ENCODE measurements around the gene SNPH. TPM values are rescaled to one million over a fixed set of nuclear protein-coding genes. Genes with fewer than 3 reads are reported as not detected.
A peak's percentile ranks its signal among the peaks of the same experiment; 100 is the strongest.

Gene SNPH
- total and polyA plus RNA-seq, 2 of the 4 experiments (the other 2 are of a cell fraction): 3.1 to 4.5 TPM

GRCh38 chr20:1286267-1287024 lies 20.4 kb downstream of the SNPH start:
- H3K79me1 ChIP-seq (ENCODE audit: low read depth in 1 of 2, low read length in 2 of 2): peaks cover 0 to 10% of the 10 kb centered on the region in 2 experiments; a peak in 2 of 4 replicates
- no peak overlapping the region for H2AK5ac ChIP-seq (ENCODE audit: low read depth, low read length)
- H3K4me2 ChIP-seq (ENCODE audit: low read depth, low read length): no peak overlapping the region
- no peak overlapping the region for H3K4ac ChIP-seq (ENCODE audit: low read depth, low read length)
- H3K27me3 ChIP-seq (ENCODE audit: control insufficient read depth, insufficient read depth, low read length): no peaks in the 10 kb centered on the region
- H4K5ac ChIP-seq (ENCODE audit: low read depth, low read length): no peak overlapping the region
- H2BK5ac ChIP-seq (ENCODE audit: low read depth, low read length, poor library complexity, severe bottlenecking): no peak overlapping the region
- H4K20me1 ChIP-seq (ENCODE audit: insufficient read depth, low read length): peaks cover 13% of the 10 kb centered on the region
- WGBS, 2 experiments (ENCODE audit: extremely low coverage in 2 of 2, insufficient read length in 1 of 2): 64% methylated on average over 5 of the region's 9 CpGs; no CpG with 5 or more reads in 1 of the 2 experiments
- TF ChIP-seq MAFK (IDR thresholded peaks at IDR 0.05; ENCODE audit: low read depth, low read length): no peak
- TF ChIP-seq NFE2L2 (IDR thresholded peaks at IDR 0.05; ENCODE audit: low read depth, low read length): no peak
- TF ChIP-seq SMC3 (IDR thresholded peaks at IDR 0.05; ENCODE audit: low read depth, low read length): no peak
- TF ChIP-seq RCOR1 (IDR thresholded peaks at IDR 0.05; ENCODE audit: insufficient replicate concordance, low read length): no peak
- TF ChIP-seq RFX5 (IDR thresholded peaks at IDR 0.05; ENCODE audit: low read depth, low read length): no peak
- no peak for TF ChIP-seq USF2 (IDR thresholded peaks at IDR 0.05; ENCODE audit: low read depth, low read length)
- TF ChIP-seq CTCF (conservative IDR thresholded peaks at IDR 0.05; ENCODE audit: low read depth, low read length): no peak
- TF ChIP-seq FOS (IDR thresholded peaks at IDR 0.05; ENCODE audit: low read depth, low read length): no peak
- TF ChIP-seq MAZ (IDR thresholded peaks at IDR 0.05; ENCODE audit: borderline replicate concordance, low read depth, low read length): no peak
- no peak for TF ChIP-seq RAD21 (IDR thresholded peaks at IDR 0.05; ENCODE audit: low read length)
- TF ChIP-seq CHD1 (IDR thresholded peaks at IDR 0.05; ENCODE audit: low read depth, low read length): no peak
- no peak for TF ChIP-seq CEBPB (IDR thresholded peaks at IDR 0.05; ENCODE audit: low read depth, low read length)
- no peak for TF ChIP-seq POLR2A (IDR thresholded peaks at IDR 0.05; ENCODE audit: low read depth, low read length)
- no peak for TF ChIP-seq BHLHE40 (IDR thresholded peaks at IDR 0.05; ENCODE audit: low read depth, low read length)
- TF ChIP-seq ELK1 (IDR thresholded peaks at IDR 0.05; ENCODE audit: borderline replicate concordance, low read depth, low read length): no peak
- H3K56ac ChIP-seq (ENCODE audit: extremely low read depth, insufficient read depth, low read length): no peak overlapping the region
- no peak overlapping the region for H4K8ac ChIP-seq (ENCODE audit: low read depth in 2 of 2, low read length in 2 of 2)
- no peak overlapping the region for H3K27ac ChIP-seq (ENCODE audit: insufficient read depth, low read length)
- H3K36me3 ChIP-seq (ENCODE audit: control insufficient read depth, insufficient read depth, low read length): no peaks in the 10 kb centered on the region
- DNase-seq (no peak), ATAC-seq (ENCODE audit: low read depth) (no peak)
- no peak overlapping the region for H3K4me3 ChIP-seq (ENCODE audit: insufficient read depth, low read depth, low read length)
- H2BK20ac ChIP-seq (ENCODE audit: low read depth, low read length): no peak overlapping the region
- peak overlapping the region; percentile 28 for H2AK9ac ChIP-seq (replicated peaks; ENCODE audit: low read depth, low read length, poor library complexity)
- H3K23ac ChIP-seq (ENCODE audit: low read depth, low read length): no peak overlapping the region
- H3K9ac ChIP-seq (ENCODE audit: low read depth, low read length): no peak overlapping the region
- ChIA-PET POLR2A (ENCODE audit: unreplicated experiment) (no interaction called here), CTCF (no interaction called here)
- H2BK120ac ChIP-seq (ENCODE audit: low read depth, low read length): no peak overlapping the region
- dilution Hi-C loops (cut with HindIII; ENCODE audit: low sequenced_read_pairs, unreplicated experiment) (no loop called here), intact Hi-C loops (cut with micrococcal nuclease) (no loop called here), in situ Hi-C loops (cut with MboI; ENCODE audit: low sequenced_read_pairs) (no loop called here)
- no TSS peak for BruUV-seq (replicated peaks)
- no peak overlapping the region for H3K18ac ChIP-seq (ENCODE audit: low read depth, low read length)
- H3K14ac ChIP-seq (replicated peaks; ENCODE audit: low read depth, low read length): no peak overlapping the region
- H3K9me1 ChIP-seq (ENCODE audit: insufficient read depth, low read length): peaks cover 9% of the 10 kb centered on the region
- peaks cover 2% of the 10 kb centered on the region; the same call in 1 of the 2 replicates for H3K4me1 ChIP-seq (ENCODE audit: control insufficient read depth, insufficient read depth, low read length)
- H3K9me3 ChIP-seq (ENCODE audit: control insufficient read depth, insufficient read depth, low read length): no peaks in the 10 kb centered on the region
- H2BK15ac ChIP-seq (ENCODE audit: low read depth, low read length): no peak overlapping the region
- H4K91ac ChIP-seq (ENCODE audit: insufficient read depth, low read depth, low read length): no peak overlapping the region
- no peak overlapping the region for H2AFZ ChIP-seq (replicated peaks; ENCODE audit: low read length, poor library complexity)

Data from IMR-90 (cell line).